MM.1S (cell line): ENCODE measurements around the gene IDH1.

Experiments used
- EZH2 ChIP-seq: fragments of 300-600 bp; sonication (generic); optimal IDR thresholded peaks from 2 replicates; pipeline ENCODE3; 2017; ENCODE audit warnings: low read depth, mild to moderate bottlenecking, antibody characterized with exemption, low read length, mixed read lengths
- EZH2phosphoT487 ChIP-seq: fragments of 300-600 bp; sonication (generic); IDR thresholded peaks from 2 replicates; pipeline ENCODE4 v1.6.1; 2018; ENCODE audit warnings: antibody characterized with exemption, low read length
- TF ChIP-seq, protein P1 (sequence below): fragments of 300-600 bp; sonication (generic); IDR thresholded peaks from 2 replicates; pipeline ENCODE4 v1.5.1; 2016; ENCODE audit warnings: antibody characterized with exemption, low read length, mixed read lengths

DNA sequence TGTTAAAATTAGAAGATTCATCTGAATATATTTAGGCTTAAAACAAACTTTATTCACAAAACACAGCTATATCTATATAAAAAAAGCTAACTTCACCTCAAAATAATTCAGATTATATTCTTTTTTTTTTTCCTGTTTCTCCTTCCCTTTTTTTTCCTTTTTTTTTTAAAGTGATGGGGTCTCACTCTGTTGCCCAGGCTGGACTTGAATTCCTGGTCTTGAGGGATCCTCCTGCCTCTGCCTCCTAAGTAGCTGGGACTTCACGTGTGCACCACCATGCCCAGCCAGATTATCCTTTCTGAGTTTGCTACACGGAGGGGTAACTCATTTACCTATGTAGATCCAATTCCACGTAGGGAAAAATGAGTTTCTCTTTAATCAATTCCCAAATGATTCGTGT is 3.8 kb downstream of the IDH1 start:
- TF ChIP-seq, protein P1, sequence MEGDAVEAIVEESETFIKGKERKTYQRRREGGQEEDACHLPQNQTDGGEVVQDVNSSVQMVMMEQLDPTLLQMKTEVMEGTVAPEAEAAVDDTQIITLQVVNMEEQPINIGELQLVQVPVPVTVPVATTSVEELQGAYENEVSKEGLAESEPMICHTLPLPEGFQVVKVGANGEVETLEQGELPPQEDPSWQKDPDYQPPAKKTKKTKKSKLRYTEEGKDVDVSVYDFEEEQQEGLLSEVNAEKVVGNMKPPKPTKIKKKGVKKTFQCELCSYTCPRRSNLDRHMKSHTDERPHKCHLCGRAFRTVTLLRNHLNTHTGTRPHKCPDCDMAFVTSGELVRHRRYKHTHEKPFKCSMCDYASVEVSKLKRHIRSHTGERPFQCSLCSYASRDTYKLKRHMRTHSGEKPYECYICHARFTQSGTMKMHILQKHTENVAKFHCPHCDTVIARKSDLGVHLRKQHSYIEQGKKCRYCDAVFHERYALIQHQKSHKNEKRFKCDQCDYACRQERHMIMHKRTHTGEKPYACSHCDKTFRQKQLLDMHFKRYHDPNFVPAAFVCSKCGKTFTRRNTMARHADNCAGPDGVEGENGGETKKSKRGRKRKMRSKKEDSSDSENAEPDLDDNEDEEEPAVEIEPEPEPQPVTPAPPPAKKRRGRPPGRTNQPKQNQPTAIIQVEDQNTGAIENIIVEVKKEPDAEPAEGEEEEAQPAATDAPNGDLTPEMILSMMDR: no peak
- TF ChIP-seq EZH2: no peak
- no peak for TF ChIP-seq EZH2phosphoT487
